Mononuclear cell (primary cell): ENCODE measurements around the gene PWWP2B. TPM values are rescaled to one million over a fixed set of nuclear protein-coding genes. Genes with fewer than 3 reads are reported as not detected.
"Not testable (repeated sequence)": the region's sequence is repeated elsewhere in the genome, so short reads cannot be mapped to it uniquely, and the experiment has no call there.

Experiments used
- H3K27me3 ChIP-seq: 2 replicates; pipeline ENCODE4 v1.6.0; 2011; ENCODE audit warnings: low read length, control low read depth; ENCODE audit not compliant: insufficient read depth
- H3K4me1 ChIP-seq: 2 replicates; pipeline ENCODE4 v1.5.1; 2011; ENCODE audit warnings: mild to moderate bottlenecking, low read length, control low read depth; ENCODE audit not compliant: insufficient read depth
- H3K4me3 ChIP-seq: 2 replicates; pipeline ENCODE4 v1.5.1; 2011; ENCODE audit warnings: mild to moderate bottlenecking, low read length, moderate library complexity
- H3K9me3 ChIP-seq: 2 replicates; pipeline ENCODE4 v1.5.1; 2011; ENCODE audit warnings: low read depth, mild to moderate bottlenecking, control low read depth, low read length
- total RNA-seq: library from RNA; depleted of rRNA; stranded (reverse); fragments of >200 nt; gene quantifications from one replicate; pipeline ENCODE4 v1.2.3, GENCODE V29; 2012

PWWP2B gene
- total RNA-seq, 1 donor = 17.9 TPM

DNA sequence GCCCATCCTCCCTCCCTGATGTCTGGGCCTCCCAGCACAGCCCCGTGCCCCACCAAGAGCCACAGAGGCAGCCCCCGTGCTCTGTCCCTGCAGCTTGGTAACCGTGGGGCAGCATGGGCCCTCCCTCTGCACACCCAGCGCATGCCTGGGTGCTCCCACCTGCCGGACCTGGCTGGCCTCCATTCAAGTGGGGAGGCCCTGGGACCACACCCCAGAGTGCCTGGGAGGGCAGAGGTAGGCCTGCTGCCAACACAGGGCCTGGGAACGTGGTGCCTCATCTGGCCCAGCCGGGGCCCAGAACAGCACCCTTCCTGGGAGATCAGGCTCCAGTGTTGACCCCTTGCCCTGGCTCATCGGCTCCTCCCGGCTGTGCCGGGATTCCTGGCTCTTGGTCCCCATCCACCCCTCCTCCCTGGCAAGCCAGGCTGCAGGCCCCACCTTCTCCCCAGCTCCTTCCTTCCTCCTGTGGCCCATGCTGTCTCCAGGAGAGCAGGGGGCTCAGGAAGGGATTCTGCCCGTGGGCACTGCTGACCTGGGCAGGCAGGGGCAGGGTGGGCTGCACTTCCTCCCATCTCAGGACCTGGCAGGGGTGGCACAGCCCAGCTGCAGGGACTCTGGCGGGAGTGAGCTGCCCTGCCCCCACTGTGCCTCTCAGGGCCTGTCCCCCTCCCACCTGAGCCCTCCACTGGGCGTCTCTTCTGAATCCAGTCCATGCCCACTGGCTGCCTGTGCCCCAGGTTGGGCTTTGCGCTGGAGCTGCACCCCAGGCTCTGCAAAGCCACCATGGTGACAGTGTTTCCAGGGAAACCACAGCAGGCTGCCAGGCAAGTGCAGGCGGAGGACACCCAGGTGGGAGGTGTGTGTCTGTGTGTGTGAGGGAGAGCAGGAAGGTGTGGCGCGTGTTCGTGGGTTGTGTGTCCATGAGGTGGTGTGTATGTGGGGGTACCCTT lies 32.6 kb downstream of the PWWP2B start:
- Histone ChIP-seq H3K4me3 (no peak overlapping the region), H3K4me1 (peaks cover 15% of the 10 kb centered on the region), H3K9me3 (no peaks in the 10 kb centered on the region), H3K27me3 (no peaks in the 10 kb centered on the region)

DNA sequence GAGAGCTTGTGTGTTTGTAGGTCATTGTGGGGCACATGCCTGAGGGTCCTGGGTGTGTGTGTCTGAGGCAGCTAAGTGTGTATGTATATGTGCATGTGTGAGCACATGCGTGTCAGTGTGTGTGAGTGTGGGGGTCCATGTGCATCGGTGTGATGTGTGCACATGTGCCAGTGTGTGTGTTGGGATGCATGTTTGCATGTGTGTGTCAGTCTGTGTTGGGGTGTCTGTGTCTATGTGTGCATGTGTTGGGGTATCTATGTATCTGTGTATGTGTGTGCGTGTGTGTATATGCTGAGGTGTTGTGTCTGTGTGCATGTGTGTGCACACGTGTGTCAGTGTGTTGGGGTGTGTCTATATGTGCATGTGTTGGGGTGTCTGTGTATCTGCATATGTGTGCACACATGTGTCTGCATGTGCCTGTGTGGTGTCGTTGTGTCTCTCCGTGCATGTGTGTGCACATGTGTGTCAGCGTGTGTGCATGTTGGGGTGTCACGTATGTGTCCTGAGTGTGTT lies 33.3 kb downstream of the PWWP2B start:
- Histone ChIP-seq H3K9me3 (no peaks in the 10 kb centered on the region), H3K4me1 (peaks cover 15% of the 10 kb centered on the region)

DNA sequence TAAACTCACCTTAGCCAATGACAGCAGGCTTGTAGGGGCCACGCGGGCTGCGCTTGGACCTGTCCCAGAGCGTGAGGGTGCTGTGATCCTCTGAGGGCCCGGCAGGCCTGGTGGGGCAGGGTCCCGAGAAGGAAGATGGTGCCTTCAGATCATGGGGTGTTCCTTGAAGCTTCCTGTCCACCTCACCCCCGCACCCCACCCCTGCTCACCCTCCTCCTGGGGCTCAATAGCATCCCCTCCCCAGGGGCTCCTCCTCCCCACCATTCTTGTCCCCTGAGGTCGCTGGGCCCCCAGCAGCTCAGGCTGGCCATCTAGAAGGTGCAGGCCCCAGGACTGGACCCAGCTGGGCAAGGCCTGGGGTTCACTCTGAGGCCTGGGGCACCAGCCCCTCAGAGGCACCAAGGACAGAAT lies 33.9 kb downstream of the PWWP2B start:
- H3K4me3 ChIP-seq = no peak overlapping the region
- peaks cover 15% of the 10 kb centered on the region for H3K4me1 ChIP-seq
- H3K9me3 ChIP-seq = no peaks in the 10 kb centered on the region
- H3K27me3 ChIP-seq = no peaks in the 10 kb centered on the region

More for the DNA sequence above, 33.3 kb downstream of the PWWP2B start:
- H3K4me3 ChIP-seq = no peak overlapping the region
- H3K27me3 ChIP-seq = no peaks in the 10 kb centered on the region

DNA sequence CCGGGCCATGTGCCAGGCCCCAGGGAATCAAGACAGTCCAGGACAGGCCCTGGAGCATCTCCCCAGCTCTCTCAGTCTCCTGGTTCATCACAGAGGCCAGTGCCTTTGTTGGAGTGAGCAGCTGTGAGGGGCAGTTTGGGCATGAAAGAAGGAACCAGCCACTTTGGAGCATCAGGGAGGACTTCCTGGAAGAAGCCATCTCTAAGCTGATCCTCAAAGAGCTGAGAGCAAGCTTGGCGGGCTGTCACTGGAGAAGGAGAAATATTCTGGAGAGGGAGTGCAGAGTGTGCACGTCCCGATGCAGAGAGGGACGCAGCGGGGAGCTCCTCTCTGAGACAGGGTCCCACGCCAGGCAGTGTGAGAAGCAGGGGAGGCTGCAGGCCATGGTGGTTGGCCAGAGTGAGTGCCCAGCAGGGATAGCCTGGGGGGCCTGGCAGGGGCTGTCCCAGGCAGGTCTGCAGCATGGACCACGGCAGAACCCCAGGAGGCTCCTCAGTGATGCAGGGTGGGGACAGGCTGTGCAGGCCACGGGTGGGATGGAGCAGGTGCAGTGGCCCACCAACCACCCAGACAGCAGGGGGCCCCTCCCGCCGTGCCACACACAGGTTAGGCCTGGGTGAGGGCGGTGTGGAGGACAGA lies 34.7 kb downstream of the PWWP2B start:
- Histone ChIP-seq H3K9me3 (no peaks in the 10 kb centered on the region), H3K4me3 (no peak overlapping the region), H3K27me3 (no peaks in the 10 kb centered on the region), H3K4me1 (peaks cover 15% of the 10 kb centered on the region)

DNA sequence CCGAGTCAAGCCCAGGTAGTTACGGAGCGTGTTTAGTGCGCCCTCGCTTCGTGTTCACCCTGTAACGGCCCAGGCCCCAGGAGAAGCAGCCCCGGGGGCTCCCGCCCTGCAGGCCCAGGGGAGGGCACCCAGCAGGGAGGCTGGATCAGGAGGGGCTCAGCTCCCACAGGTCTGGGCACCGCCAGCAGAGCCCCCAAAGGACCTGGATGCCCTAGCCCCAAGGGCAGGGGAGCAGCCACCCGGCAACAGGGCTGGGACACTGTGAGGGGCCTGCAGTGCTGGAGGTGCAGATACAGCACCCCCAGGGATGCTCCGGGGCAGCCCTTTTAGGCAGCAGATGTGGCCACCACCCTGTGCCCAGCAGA lies 35.2 kb downstream of the PWWP2B start:
- H3K4me1 ChIP-seq = peaks cover 15% of the 10 kb centered on the region
- H3K9me3 ChIP-seq = no peaks in the 10 kb centered on the region
- no peak overlapping the region for H3K4me3 ChIP-seq
- H3K27me3 ChIP-seq = no peaks in the 10 kb centered on the region

DNA sequence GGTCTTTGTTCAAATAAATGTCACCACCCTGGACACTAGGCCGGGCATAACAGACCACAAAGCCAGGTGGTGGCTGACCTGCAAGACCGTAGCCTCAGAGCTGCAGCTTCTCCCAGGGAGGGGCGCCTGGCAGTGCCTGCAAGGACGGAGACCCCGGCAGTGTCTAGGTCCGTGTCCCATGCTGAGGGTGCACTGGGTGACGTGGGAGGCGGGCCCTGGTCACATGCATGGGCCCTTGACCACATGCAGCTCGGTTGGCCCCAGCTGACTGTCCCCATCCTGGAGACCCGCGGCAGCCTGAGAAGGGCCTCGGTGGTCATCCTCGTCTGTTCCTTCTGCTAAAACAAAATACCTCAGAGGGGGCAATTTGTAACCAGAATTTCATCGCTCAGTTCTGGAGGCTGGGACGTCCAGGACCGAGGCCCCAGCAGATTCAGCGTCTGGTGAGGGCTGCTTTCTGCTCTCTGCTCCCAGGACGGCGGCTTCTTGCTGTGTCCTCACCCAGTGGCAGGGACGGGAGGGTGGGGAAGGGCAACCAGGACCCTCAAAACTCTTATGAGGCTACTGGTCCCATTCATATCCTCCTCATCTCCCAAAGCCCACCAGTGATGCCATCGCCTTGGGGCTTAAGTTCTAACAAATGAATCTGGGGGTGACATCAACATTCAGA lies 36.8 kb downstream of the PWWP2B start:
- H3K27me3 ChIP-seq = no peaks in the 10 kb centered on the region
- no peak overlapping the region for H3K4me3 ChIP-seq
- H3K4me1 ChIP-seq = peaks cover 15% of the 10 kb centered on the region
- no peaks in the 10 kb centered on the region for H3K9me3 ChIP-seq

DNA sequence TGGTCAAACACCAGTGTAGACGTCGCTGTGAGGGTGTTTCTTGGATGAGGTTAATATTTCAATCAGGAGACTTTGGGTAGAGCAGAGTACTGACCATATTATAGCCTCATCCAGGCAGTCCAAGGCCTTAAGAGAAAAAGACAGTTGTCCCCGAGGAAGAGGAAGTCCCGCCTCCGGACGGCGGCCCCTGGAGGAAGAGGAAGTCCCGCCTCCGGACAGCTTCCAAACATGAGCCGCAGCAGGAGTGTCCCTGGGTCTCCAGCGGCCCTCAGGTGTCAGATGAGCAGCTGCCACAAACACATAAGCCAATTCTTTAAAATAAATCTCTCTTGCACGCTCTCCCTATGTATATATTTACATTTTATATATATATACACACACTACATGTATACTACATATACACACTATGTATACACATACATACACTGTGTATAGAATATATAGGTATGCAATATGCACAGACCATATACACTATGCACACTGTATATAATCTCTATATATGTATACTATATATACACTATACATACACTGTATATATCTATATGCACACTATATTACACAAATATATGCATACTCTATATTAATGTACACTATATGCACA lies 37.5 kb downstream of the PWWP2B start:
- Histone ChIP-seq H3K9me3 (no peaks in the 10 kb centered on the region), H3K4me1 (peaks cover 12% of the 10 kb centered on the region), H3K4me3 (no peak overlapping the region), H3K27me3 (no peaks in the 10 kb centered on the region)

DNA sequence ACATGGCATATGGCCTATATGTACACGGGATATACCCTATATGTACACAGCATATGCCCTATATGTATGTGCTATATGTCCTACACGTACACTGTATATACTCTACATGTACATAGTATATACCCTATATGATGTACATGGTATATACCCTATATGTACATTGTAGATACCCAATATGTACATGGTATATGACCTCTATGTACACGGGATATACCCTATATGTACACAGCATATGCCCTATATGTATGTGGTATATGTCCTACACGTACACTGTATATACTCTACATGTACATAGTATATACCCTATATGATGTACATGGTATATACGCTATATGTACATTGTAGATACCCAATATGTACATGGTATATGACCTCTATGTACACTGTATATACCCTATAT lies 38.3 kb downstream of the PWWP2B start:
- not testable (repeated sequence) for H3K9me3 ChIP-seq, H3K4me3 ChIP-seq

DNA sequence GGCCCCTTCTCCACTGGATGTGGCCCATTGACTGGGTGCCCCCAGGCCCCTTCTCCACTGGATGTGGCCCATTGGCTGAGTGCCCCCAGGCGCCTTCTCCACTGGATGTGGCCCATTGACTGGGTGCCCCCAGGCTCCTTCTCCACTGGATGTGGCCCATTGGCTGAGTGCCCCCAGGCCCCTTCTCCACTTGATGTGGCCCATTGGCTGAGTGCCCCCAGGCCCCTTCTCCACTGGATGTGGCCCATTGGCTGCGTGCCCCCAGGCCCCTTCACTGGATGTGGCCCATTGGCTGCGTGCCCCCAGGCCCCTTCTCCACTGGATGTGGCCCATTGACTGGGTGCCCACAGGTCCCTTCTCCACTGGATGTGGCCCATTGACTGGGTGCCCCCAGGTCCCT lies 39.1 kb downstream of the PWWP2B start:
- H3K9me3 ChIP-seq, H3K4me3 ChIP-seq, H3K4me1 ChIP-seq, H3K27me3 ChIP-seq: not testable (repeated sequence)

More for the DNA sequence above, 38.3 kb downstream of the PWWP2B start:
- not testable (repeated sequence) for H3K27me3 ChIP-seq, H3K4me1 ChIP-seq

DNA sequence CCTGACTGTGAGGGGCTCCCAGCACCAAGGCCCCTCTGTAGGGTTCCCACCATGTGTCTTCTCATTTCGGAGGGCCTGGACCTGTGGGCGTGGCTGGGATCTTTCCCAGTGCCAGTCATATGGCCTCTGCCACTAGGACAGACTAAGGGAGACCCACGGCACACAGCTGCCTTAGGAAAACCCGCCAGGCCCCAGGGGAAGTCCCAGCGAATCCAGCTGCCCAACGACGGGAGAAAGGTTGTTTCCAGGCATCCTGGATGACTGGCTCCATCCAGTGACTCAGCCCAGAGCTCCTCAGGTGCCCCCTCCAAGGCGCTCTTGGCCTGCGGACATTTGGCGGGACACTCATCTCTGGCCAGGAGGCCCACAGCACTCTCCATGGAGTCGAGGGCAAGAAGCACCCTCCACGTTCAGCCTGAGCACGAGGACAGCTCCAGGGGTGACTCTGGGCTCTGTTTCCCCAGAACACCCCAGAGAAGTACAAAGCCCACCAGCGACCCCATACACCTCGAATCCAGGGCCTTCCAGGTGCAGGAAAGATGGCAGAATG lies 39.9 kb downstream of the PWWP2B start:
- no peak overlapping the region for H3K4me3 ChIP-seq
- H3K9me3 ChIP-seq = no peaks in the 10 kb centered on the region
- peaks cover 7% of the 10 kb centered on the region for H3K4me1 ChIP-seq
- no peaks in the 10 kb centered on the region for H3K27me3 ChIP-seq

DNA sequence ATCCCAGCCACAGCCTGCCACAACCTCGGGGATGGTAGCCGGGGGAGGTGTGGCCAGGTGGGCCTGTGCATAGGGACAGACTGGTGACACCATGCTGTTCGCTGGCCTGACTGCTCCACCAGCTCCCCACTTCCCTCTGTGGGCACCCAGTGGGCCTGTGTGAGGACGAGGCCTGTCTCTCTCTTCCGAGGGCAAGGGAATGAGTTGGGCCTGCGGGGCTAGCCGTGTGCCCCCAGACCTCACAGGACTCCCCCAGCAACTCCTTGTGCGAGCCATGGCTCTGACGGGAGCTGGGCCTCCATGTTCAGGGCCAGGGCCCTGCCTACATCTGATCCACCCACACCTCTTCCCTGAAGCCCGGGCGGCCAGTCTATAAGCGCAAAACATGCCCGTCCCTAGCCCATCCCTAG lies 40.5 kb downstream of the PWWP2B start:
- Histone ChIP-seq H3K4me1 (peaks cover 7% of the 10 kb centered on the region), H3K4me3 (no peak overlapping the region), H3K27me3 (no peaks in the 10 kb centered on the region), H3K9me3 (no peaks in the 10 kb centered on the region)

DNA sequence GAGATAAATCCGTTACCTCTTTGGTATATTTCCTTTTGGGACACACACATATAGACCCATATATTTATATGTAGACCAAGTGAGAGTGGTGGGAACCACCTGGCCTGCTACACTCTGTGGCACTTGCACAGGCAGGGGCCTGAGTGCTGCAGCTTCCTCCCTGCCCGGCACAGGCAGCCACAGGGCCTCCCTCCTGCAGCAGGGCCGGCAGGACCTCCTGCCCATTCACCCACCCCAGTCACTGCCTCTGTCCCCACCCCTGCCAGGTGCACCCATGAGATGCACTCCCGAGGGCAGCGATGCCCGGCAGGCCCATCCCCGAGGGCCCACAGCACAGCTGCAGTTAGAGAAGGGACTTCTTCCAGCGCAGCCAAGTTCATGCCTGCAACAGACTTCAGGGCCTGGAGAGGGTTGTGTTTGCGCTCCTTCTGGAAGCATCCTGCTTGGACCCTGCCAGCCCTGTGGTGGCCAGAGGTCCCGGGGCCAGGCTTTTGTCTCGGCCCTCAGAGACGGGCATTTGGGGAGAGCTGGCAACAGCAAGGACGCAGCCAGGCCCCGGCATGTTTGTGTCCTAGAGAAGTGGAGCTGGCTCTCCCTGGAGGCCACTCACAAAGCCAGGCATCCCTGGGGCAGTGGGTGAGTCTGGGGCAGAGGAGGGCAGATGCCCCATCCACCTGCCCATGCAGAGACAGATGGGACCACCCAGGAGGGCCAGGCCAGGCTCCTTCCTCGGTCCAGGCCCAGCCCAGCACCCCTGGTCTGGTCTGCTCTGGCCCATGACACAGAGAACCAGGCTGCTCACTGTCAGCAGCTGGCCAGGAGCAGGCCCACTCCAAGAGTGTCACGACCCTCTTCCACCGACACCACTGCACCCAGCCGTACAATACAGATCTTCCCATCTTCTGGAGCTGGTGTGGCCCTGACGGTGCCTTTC lies 41.4 kb downstream of the PWWP2B start:
- H3K9me3 ChIP-seq = no peaks in the 10 kb centered on the region
- no peak overlapping the region for H3K4me3 ChIP-seq
- no peaks in the 10 kb centered on the region for H3K27me3 ChIP-seq
- peaks cover 15% of the 10 kb centered on the region for H3K4me1 ChIP-seq

DNA sequence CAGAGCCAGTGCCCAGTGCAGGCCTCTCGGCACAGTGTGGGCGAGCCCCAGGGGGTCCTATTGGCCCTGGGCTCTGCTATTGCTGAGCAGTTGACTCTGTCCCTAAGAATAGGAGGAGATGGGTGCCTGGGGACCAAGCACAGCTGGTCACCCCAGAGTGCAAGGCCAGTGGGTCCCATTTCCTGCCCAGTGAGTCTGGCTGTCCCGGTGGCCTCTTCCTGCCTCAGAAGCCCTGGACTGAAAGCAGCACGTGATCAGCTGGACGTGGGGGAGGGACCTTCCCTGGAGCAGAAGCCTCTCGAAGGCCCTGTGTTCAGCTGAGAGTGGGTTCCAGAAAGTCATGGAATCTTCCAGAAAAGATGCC lies 42.0 kb downstream of the PWWP2B start:
- Histone ChIP-seq H3K4me1 (peaks cover 16% of the 10 kb centered on the region), H3K4me3 (no peak overlapping the region), H3K9me3 (no peaks in the 10 kb centered on the region), H3K27me3 (no peaks in the 10 kb centered on the region)
